HEK293T (cell line): ENCODE data around the gene RAE1.

Source experiments
- ARNT ChIP-seq: fragments of 450-650 bp; IDR thresholded peaks from 2 replicates; pipeline ENCODE4 v1.6.1; 2017; ENCODE audit warnings: mild to moderate bottlenecking
- BHLHE40 ChIP-seq: fragments of 450-650 bp; IDR thresholded peaks from 2 replicates; pipeline ENCODE4 v1.6.1; 2016; ENCODE audit warnings: mild to moderate bottlenecking, moderate library complexity, borderline replicate concordance
- ELF4 ChIP-seq: fragments of 450-650 bp; IDR thresholded peaks from 2 replicates; pipeline ENCODE4 v1.6.1; 2017; ENCODE audit warnings: antibody characterized with exemption
- FOXK2 ChIP-seq: fragments of 450-650 bp; IDR thresholded peaks from 2 replicates; pipeline ENCODE4 v1.6.1; 2016; ENCODE audit warnings: mild to moderate bottlenecking
- SUZ12 ChIP-seq: fragments of 450-650 bp; IDR thresholded peaks from 2 replicates; pipeline ENCODE4 v1.6.1; 2016; ENCODE audit warnings: mild to moderate bottlenecking
- ZNF384 ChIP-seq: fragments of 450-650 bp; IDR thresholded peaks from 2 replicates; pipeline ENCODE4 v1.6.1; 2016

GRCh38 chr20:57353351-57353750 lies 2.3 kb downstream of the RAE1 start:
- no peak for TF ChIP-seq SUZ12
- no peak for TF ChIP-seq ARNT
- no peak for TF ChIP-seq ELF4
- no peak for TF ChIP-seq BHLHE40
- no peak for TF ChIP-seq ZNF384
- no peak for TF ChIP-seq FOXK2
